Breast epithelium (tissue), 3 donors: Measurements from ENCODE around the gene IL32.

Experiments used
- POLR2A ChIP-seq: fragments of 450-650 bp; IDR thresholded peaks from one replicate; pipeline ENCODE4 v1.6.1; 2016; ENCODE audit warnings: antibody characterized with exemption, mild to moderate bottlenecking, moderate library complexity
- POLR2AphosphoS5 ChIP-seq, 3 donors: sonication (generic); formaldehyde crosslinking; IDR thresholded peaks; one replicate each; pipeline ENCODE4 v1.6.1; 2017; ENCODE audit warnings: antibody characterized with exemption in 3 of 3
- TF ChIP-seq, protein P1 (sequence below), 3 donors: fragments of 450-650 bp; IDR thresholded peaks; one replicate each; pipeline ENCODE4 v1.5.1; 2016 to 2017; ENCODE audit warnings: antibody characterized with exemption in 3 of 3, mild to moderate bottlenecking in 3 of 3, moderate library complexity in 3 of 3

DNA sequence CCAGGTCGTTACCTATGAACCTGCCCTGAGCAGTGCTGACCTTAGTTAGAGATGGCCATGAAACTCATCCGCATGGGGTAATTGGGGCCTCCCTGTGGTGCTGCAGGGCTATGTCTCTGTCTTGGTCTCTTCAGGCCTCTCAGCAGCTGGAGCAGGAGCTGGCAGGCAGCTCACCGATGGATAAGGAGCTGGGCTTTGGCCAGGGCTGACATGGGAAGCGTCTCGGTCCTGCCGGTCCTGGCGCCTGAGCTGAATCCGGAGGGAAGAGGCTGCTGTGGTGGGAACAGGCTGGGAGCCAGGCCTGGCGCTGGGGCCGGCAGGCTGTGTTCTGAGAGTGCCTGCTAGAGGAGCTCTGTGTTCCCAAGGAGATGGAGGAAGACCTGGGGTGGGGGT lies 10.1 kb downstream of the IL32 start:
- TF ChIP-seq, protein P1, sequence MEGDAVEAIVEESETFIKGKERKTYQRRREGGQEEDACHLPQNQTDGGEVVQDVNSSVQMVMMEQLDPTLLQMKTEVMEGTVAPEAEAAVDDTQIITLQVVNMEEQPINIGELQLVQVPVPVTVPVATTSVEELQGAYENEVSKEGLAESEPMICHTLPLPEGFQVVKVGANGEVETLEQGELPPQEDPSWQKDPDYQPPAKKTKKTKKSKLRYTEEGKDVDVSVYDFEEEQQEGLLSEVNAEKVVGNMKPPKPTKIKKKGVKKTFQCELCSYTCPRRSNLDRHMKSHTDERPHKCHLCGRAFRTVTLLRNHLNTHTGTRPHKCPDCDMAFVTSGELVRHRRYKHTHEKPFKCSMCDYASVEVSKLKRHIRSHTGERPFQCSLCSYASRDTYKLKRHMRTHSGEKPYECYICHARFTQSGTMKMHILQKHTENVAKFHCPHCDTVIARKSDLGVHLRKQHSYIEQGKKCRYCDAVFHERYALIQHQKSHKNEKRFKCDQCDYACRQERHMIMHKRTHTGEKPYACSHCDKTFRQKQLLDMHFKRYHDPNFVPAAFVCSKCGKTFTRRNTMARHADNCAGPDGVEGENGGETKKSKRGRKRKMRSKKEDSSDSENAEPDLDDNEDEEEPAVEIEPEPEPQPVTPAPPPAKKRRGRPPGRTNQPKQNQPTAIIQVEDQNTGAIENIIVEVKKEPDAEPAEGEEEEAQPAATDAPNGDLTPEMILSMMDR (IDR thresholded peaks at IDR 0.05) = no peak
- TF ChIP-seq POLR2A (no peak), POLR2AphosphoS5 (IDR thresholded peaks at IDR 0.05) (no peak)
